Transverse colon (tissue), 4 donors: ENCODE data around the gene ELAVL1. TPM values are rescaled to one million over a fixed set of nuclear protein-coding genes. Genes with fewer than 3 reads are reported as not detected.

Experiments used
- DNase-seq: peaks from one replicate; pipeline ENCODE4 v3.0.0-alpha.2; 2019
- H3K27ac ChIP-seq, 4 donors: fragments of 200-600 bp; sonication (generic); 2 replicates each; pipeline ENCODE4 v1.5.1; 2016 to 2018; ENCODE audit warnings: inconsistent platforms in 4 of 4
- H3K27me3 ChIP-seq: fragments of 200-600 bp; sonication (generic); 2 replicates; pipeline ENCODE4 v1.5.1; 2017; ENCODE audit warnings: inconsistent platforms
- H3K36me3 ChIP-seq, 4 donors: fragments of 200-600 bp; sonication (generic); 2 replicates each; pipeline ENCODE4 v1.5.1; 2017 to 2019; ENCODE audit warnings: inconsistent platforms in 4 of 4
- H3K4me1 ChIP-seq, 4 donors: fragments of 200-600 bp; sonication (generic); 2 replicates each; pipeline ENCODE4 v1.5.1; 2017 to 2020; ENCODE audit warnings: inconsistent platforms in 4 of 4
- H3K4me3 ChIP-seq, 4 donors: fragments of 200-600 bp; sonication (generic); 1 replicate in 1 of 4; 2 replicates in 3 of 4; pipeline versions ENCODE4 v1.5.1 to v1.6.1; 2017 to 2019; ENCODE audit warnings: inconsistent platforms in 4 of 4
- H3K9me3 ChIP-seq, 2 donors: fragments of 200-600 bp; sonication (generic); 2 replicates each; pipeline ENCODE4 v1.5.1; 2017 to 2019; ENCODE audit warnings: inconsistent platforms in 2 of 2
- EP300 ChIP-seq: sonication (generic); formaldehyde crosslinking; IDR thresholded peaks from one replicate; pipeline ENCODE4 v1.6.1; 2017; ENCODE audit warnings: antibody characterized with exemption, low read depth
- POLR2A ChIP-seq: fragments of 450-650 bp; IDR thresholded peaks from one replicate; pipeline ENCODE4 v1.6.1; 2016; ENCODE audit warnings: antibody characterized with exemption, mild to moderate bottlenecking, moderate library complexity
- POLR2AphosphoS5 ChIP-seq, 3 donors: sonication (generic); formaldehyde crosslinking; IDR thresholded peaks; one replicate each; pipeline ENCODE4 v1.6.1; 2016; ENCODE audit warnings: antibody characterized with exemption in 3 of 3
- whole genome bisulfite sequencing, 2 donors: methylation state at CpG; one replicate each; pipeline ENCODE4 v1.1.5; 2018; ENCODE audit warnings: low coverage in 1 of 2; 5-methylcytosine and 5-hydroxymethylcytosine counted together
- in situ Hi-C, 4 donors: fragments of 200-750 bp; cut with MboI; loops; one replicate each; pipeline versions ENCODE4 v1.15.0 to v1.15.1; 2017; ENCODE audit warnings: low sequenced_read_pairs in 3 of 4, low pct_ligation_motif_present in 1 of 4, low pct_unique_long_range_greater_than_20kb in 1 of 4
- intact Hi-C: fragments of 100-400 bp; cut with DNase I; formaldehyde crosslinking; loops from one replicate; pipeline ENCODE4 v1.15.1; 2023; ENCODE audit warnings: low total_unique reads
- total RNA-seq, 4 donors: library from RNA; depleted of rRNA; stranded (reverse); fragments of >200 nt; gene quantifications; one replicate each; pipeline ENCODE4 v1.1.0, GENCODE V29; 2016
- TF ChIP-seq, protein P1 (sequence below), 5 experiments: fragments of 200-600 bp in 3 of 5; fragments of 450-650 bp in 2 of 5; sonication (generic) in 3 of 5; IDR thresholded peaks; 1 replicate in 2 of 5; 2 replicates in 3 of 5; pipeline ENCODE4 v1.5.1; 2016 to 2017; ENCODE audit warnings: antibody characterized with exemption in 5 of 5, inconsistent platforms in 3 of 5, mild to moderate bottlenecking in 2 of 5, moderate library complexity in 1 of 5

Gene ELAVL1
- total RNA-seq, 4 donors from 2014 or later, result 11.9 to 101 (median 22.4) TPM

GRCh38 chr19:7924651-7925170, 80.7 kb downstream of the ELAVL1 start:
- no peaks in the 10 kb centered on the region for H3K9me3 ChIP-seq
- H3K36me3 ChIP-seq, result peaks cover 0 to 10% (median 0%) of the 10 kb centered on the region in 4 donors
- whole genome bisulfite sequencing, 2 donors, result 38 to 42% methylated on average over 8 to 33 of the region's 34 CpGs
- H3K4me3 ChIP-seq, result peak overlapping the region; percentile 29 to 57 (median 49)
- peaks cover under 1% of the 10 kb centered on the region for H3K27me3 ChIP-seq
- TF ChIP-seq, protein P1, sequence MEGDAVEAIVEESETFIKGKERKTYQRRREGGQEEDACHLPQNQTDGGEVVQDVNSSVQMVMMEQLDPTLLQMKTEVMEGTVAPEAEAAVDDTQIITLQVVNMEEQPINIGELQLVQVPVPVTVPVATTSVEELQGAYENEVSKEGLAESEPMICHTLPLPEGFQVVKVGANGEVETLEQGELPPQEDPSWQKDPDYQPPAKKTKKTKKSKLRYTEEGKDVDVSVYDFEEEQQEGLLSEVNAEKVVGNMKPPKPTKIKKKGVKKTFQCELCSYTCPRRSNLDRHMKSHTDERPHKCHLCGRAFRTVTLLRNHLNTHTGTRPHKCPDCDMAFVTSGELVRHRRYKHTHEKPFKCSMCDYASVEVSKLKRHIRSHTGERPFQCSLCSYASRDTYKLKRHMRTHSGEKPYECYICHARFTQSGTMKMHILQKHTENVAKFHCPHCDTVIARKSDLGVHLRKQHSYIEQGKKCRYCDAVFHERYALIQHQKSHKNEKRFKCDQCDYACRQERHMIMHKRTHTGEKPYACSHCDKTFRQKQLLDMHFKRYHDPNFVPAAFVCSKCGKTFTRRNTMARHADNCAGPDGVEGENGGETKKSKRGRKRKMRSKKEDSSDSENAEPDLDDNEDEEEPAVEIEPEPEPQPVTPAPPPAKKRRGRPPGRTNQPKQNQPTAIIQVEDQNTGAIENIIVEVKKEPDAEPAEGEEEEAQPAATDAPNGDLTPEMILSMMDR (IDR thresholded peaks at IDR 0.05), result no peak
- TF ChIP-seq EP300 (no peak), POLR2AphosphoS5 (IDR thresholded peaks at IDR 0.05) (no peak), POLR2A (no peak)
- no peak for DNase-seq
- intact Hi-C loops (no loop called here), in situ Hi-C loops (no loop called here)
- H3K4me1 ChIP-seq, result peaks cover 44 to 65% (median 53%) of the 10 kb centered on the region in 4 donors
- H3K27ac ChIP-seq, result peak overlapping the region; percentile 26 to 91 (median 83)

DNA sequence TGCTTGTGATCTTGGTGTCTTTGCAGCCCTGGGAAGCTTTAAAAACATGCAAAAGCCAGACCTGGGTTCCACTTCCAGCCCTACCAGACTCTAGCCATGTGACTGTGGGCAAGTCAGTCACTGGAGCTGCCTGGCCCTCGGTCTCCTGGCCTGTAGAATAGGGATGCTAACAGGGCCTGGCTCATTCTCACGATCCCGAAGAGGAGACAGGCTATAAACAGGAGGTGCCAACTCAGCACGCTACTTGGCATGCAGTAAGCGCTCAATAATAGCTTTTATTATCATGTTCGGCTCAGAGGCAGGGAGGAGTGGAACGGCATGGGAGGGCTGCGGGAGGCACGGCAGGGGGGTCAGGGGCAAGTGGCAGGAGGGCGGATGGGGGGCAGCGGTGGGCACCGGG, 81.2 kb downstream of the ELAVL1 start:
- peaks cover 5% of the 10 kb centered on the region for H3K27me3 ChIP-seq
- no peak for DNase-seq
- H3K36me3 ChIP-seq, result peaks cover 0 to 10% (median 0%) of the 10 kb centered on the region in 4 donors
- in situ Hi-C loops (no loop called here), intact Hi-C loops (no loop called here)
- peaks cover 43 to 65% (median 52%) of the 10 kb centered on the region in 4 donors for H3K4me1 ChIP-seq
- TF ChIP-seq POLR2AphosphoS5 (IDR thresholded peaks at IDR 0.05) (no peak), POLR2A (no peak), EP300 (no peak)
- TF ChIP-seq, protein P1 (IDR thresholded peaks at IDR 0.05), result no peak
- H3K4me3 ChIP-seq, result no peak overlapping the region
- WGBS, 2 donors, result 49% methylated on average over 12 of the region's 12 CpGs; no CpG with 5 or more reads in 1 of the 2 donors
- no peaks in the 10 kb centered on the region for H3K9me3 ChIP-seq
- H3K27ac ChIP-seq, result peak overlapping the region; percentile 26 to 91 (median 83)

- no peaks in the 10 kb centered on the region for H3K9me3 ChIP-seq
- in situ Hi-C loops, result no loop called here
- H3K27me3 ChIP-seq, result peaks cover 12% of the 10 kb centered on the region
- TF ChIP-seq, protein P1 (IDR thresholded peaks at IDR 0.05), result no peak
- TF ChIP-seq POLR2A, result peak; percentile 8
- peak overlapping the region; percentile 14 to 91 (median 83) for H3K27ac ChIP-seq
- DNase-seq, result no peak
- peaks cover 40 to 66% (median 52%) of the 10 kb centered on the region in 4 donors for H3K4me1 ChIP-seq
- peaks cover 0 to 10% (median 0%) of the 10 kb centered on the region in 4 donors for H3K36me3 ChIP-seq
- WGBS, 2 donors, result 76 to 83% methylated on average over 6 to 31 of the region's 31 CpGs
- intact Hi-C loops, result no loop called here
- no peak overlapping the region for H3K4me3 ChIP-seq
Observed at GRCh38 chr19:7923295-7924191, 81.9 kb downstream of the ELAVL1 start.

- 83% methylated on average over 8 of the region's 8 CpGs; no CpG with 5 or more reads in 1 of the 2 donors for WGBS, 2 donors
- Histone ChIP-seq H3K27ac (peak overlapping the region in 3 of 4 donors; percentile 80 to 91 (median 86)), H3K36me3 (peaks cover 0 to 10% (median 0%) of the 10 kb centered on the region in 4 donors), H3K27me3 (peaks cover 19% of the 10 kb centered on the region), H3K4me1 (peaks cover 37 to 64% (median 50%) of the 10 kb centered on the region in 4 donors), H3K9me3 (no peaks in the 10 kb centered on the region), H3K4me3 (no peak overlapping the region)
- no peak for DNase-seq
- TF ChIP-seq POLR2AphosphoS5 (IDR thresholded peaks at IDR 0.05), result no peak
- TF ChIP-seq POLR2A, result no peak
- TF ChIP-seq EP300, result no peak
- TF ChIP-seq, protein P1 (IDR thresholded peaks at IDR 0.05), result no peak
- in situ Hi-C loops (no loop called here), intact Hi-C loops (no loop called here)
Observed at GRCh38 chr19:7922836-7923195, 82.6 kb downstream of the ELAVL1 start.
